Measurements from ENCODE around the gene LHX1.
A peak's percentile ranks its signal among the peaks of the same experiment; 100 is the strongest.

Gene LHX1

GRCh38 chr17:36940313-36941264 lies 3.3 kb downstream of the LHX1 start:
- no peak overlapping the region for H3K9ac ChIP-seq (ENCODE audit: low read depth, low read length)
- no peaks in the 10 kb centered on the region for H3K36me3 ChIP-seq (ENCODE audit: insufficient read depth, low read length)
- no peaks in the 10 kb centered on the region for H3K9me3 ChIP-seq (ENCODE audit: insufficient read depth, low read depth, low read length)
- H3K4me1 ChIP-seq (ENCODE audit: insufficient read depth, low read length): peaks cover 37% of the 10 kb centered on the region
- 4% methylated on average over 51 of the region's 52 CpGs for WGBS
- H3K4me3 ChIP-seq (ENCODE audit: low read length): no peak overlapping the region
- no peak overlapping the region for H3K27ac ChIP-seq (ENCODE audit: low read depth, low read length)
- peaks cover 100% of the 10 kb centered on the region for H3K27me3 ChIP-seq (ENCODE audit: insufficient read depth, low read length)

GRCh38 chr17:36941265-36942010 lies 4.2 kb downstream of the LHX1 start:
- H3K27ac ChIP-seq (ENCODE audit: low read depth, low read length): no peak overlapping the region
- H3K4me3 ChIP-seq (ENCODE audit: low read length): peak overlapping the region; percentile 31
- H3K27me3 ChIP-seq (ENCODE audit: insufficient read depth, low read length): peaks cover 100% of the 10 kb centered on the region
- peaks cover 40% of the 10 kb centered on the region for H3K4me1 ChIP-seq (ENCODE audit: insufficient read depth, low read length)
- H3K36me3 ChIP-seq (ENCODE audit: insufficient read depth, low read length): no peaks in the 10 kb centered on the region
- 13% methylated on average over 16 of the region's 17 CpGs for WGBS
- no peaks in the 10 kb centered on the region for H3K9me3 ChIP-seq (ENCODE audit: insufficient read depth, low read depth, low read length)
- H3K9ac ChIP-seq (ENCODE audit: low read depth, low read length): no peak overlapping the region

- peak overlapping the region; percentile 31 for H3K4me3 ChIP-seq (ENCODE audit: low read length)
- H3K9ac ChIP-seq (ENCODE audit: low read depth, low read length): no peak overlapping the region
- peaks cover 100% of the 10 kb centered on the region for H3K27me3 ChIP-seq (ENCODE audit: insufficient read depth, low read length)
- no peaks in the 10 kb centered on the region for H3K36me3 ChIP-seq (ENCODE audit: insufficient read depth, low read length)
- 2% methylated on average over 57 of the region's 57 CpGs for WGBS
- H3K27ac ChIP-seq (ENCODE audit: low read depth, low read length): no peak overlapping the region
- peaks cover 45% of the 10 kb centered on the region for H3K4me1 ChIP-seq (ENCODE audit: insufficient read depth, low read length)
- no peaks in the 10 kb centered on the region for H3K9me3 ChIP-seq (ENCODE audit: insufficient read depth, low read depth, low read length)
Observed at GRCh38 chr17:36942019-36942599, 4.8 kb downstream of the LHX1 start.

GRCh38 chr17:36942631-36943125 lies 5.4 kb downstream of the LHX1 start:
- peak overlapping the region; percentile 31 for H3K4me3 ChIP-seq (ENCODE audit: low read length)
- H3K36me3 ChIP-seq (ENCODE audit: insufficient read depth, low read length): no peaks in the 10 kb centered on the region
- 2% methylated on average over 55 of the region's 59 CpGs for WGBS
- H3K9me3 ChIP-seq (ENCODE audit: insufficient read depth, low read depth, low read length): no peaks in the 10 kb centered on the region
- no peak overlapping the region for H3K27ac ChIP-seq (ENCODE audit: low read depth, low read length)
- H3K9ac ChIP-seq (ENCODE audit: low read depth, low read length): no peak overlapping the region
- H3K27me3 ChIP-seq (ENCODE audit: insufficient read depth, low read length): peaks cover 100% of the 10 kb centered on the region
- peaks cover 47% of the 10 kb centered on the region for H3K4me1 ChIP-seq (ENCODE audit: insufficient read depth, low read length)

GRCh38 chr17:36943250-36944191 lies 6.2 kb downstream of the LHX1 start:
- Histone ChIP-seq H3K9ac (ENCODE audit: low read depth, low read length) (no peak overlapping the region), H3K27me3 (ENCODE audit: insufficient read depth, low read length) (peaks cover 100% of the 10 kb centered on the region), H3K27ac (ENCODE audit: low read depth, low read length) (no peak overlapping the region), H3K4me3 (ENCODE audit: low read length) (peak overlapping the region; percentile 14), H3K9me3 (ENCODE audit: insufficient read depth, low read depth, low read length) (no peaks in the 10 kb centered on the region), H3K36me3 (ENCODE audit: insufficient read depth, low read length) (no peaks in the 10 kb centered on the region), H3K4me1 (ENCODE audit: insufficient read depth, low read length) (peaks cover 43% of the 10 kb centered on the region)
- 5% methylated on average over 38 of the region's 44 CpGs for WGBS

- 0% methylated on average over 1 of the region's 1 CpG for whole genome bisulfite sequencing
- no peak overlapping the region for H3K9ac ChIP-seq (ENCODE audit: low read depth, low read length)
- H3K27me3 ChIP-seq (ENCODE audit: insufficient read depth, low read length): peaks cover 90% of the 10 kb centered on the region
Observed at GRCh38 chr17:36944553-36944952, 7.3 kb downstream of the LHX1 start.

GRCh38 chr17:36945140-36945539 lies 7.9 kb downstream of the LHX1 start:
- no CpG with 5 or more reads among the region's 1 CpG for WGBS
- H3K4me1 ChIP-seq (ENCODE audit: insufficient read depth, low read length): peaks cover 33% of the 10 kb centered on the region

More at GRCh38 chr17:36944553-36944952, 7.3 kb downstream of the LHX1 start:
- Histone ChIP-seq H3K4me3 (ENCODE audit: low read length) (no peak overlapping the region), H3K27ac (ENCODE audit: low read depth, low read length) (no peak overlapping the region), H3K9me3 (ENCODE audit: insufficient read depth, low read depth, low read length) (no peaks in the 10 kb centered on the region), H3K4me1 (ENCODE audit: insufficient read depth, low read length) (peaks cover 33% of the 10 kb centered on the region), H3K36me3 (ENCODE audit: insufficient read depth, low read length) (no peaks in the 10 kb centered on the region)

GRCh38 chr17:36945959-36946725 lies 8.9 kb downstream of the LHX1 start:
- Histone ChIP-seq H3K27ac (ENCODE audit: low read depth, low read length) (no peak overlapping the region), H3K4me3 (ENCODE audit: low read length) (no peak overlapping the region), H3K27me3 (ENCODE audit: insufficient read depth, low read length) (peaks cover 80% of the 10 kb centered on the region), H3K9ac (ENCODE audit: low read depth, low read length) (no peak overlapping the region), H3K36me3 (ENCODE audit: insufficient read depth, low read length) (peaks cover 7% of the 10 kb centered on the region), H3K9me3 (ENCODE audit: insufficient read depth, low read depth, low read length) (no peaks in the 10 kb centered on the region), H3K4me1 (ENCODE audit: insufficient read depth, low read length) (peaks cover 32% of the 10 kb centered on the region)
- 5% methylated on average over 30 of the region's 30 CpGs for whole genome bisulfite sequencing

More at GRCh38 chr17:36945140-36945539, 7.9 kb downstream of the LHX1 start:
- H3K27ac ChIP-seq (ENCODE audit: low read depth, low read length): no peak overlapping the region
- no peak overlapping the region for H3K9ac ChIP-seq (ENCODE audit: low read depth, low read length)
- H3K4me3 ChIP-seq (ENCODE audit: low read length): no peak overlapping the region
- H3K36me3 ChIP-seq (ENCODE audit: insufficient read depth, low read length): no peaks in the 10 kb centered on the region
- H3K27me3 ChIP-seq (ENCODE audit: insufficient read depth, low read length): peaks cover 90% of the 10 kb centered on the region
- no peaks in the 10 kb centered on the region for H3K9me3 ChIP-seq (ENCODE audit: insufficient read depth, low read depth, low read length)

- Histone ChIP-seq H3K27me3 (ENCODE audit: insufficient read depth, low read length) (peaks cover 75% of the 10 kb centered on the region), H3K36me3 (ENCODE audit: insufficient read depth, low read length) (peaks cover 12% of the 10 kb centered on the region), H3K9ac (ENCODE audit: low read depth, low read length) (no peak overlapping the region), H3K27ac (ENCODE audit: low read depth, low read length) (no peak overlapping the region), H3K9me3 (ENCODE audit: insufficient read depth, low read depth, low read length) (no peaks in the 10 kb centered on the region), H3K4me3 (ENCODE audit: low read length) (no peak overlapping the region), H3K4me1 (ENCODE audit: insufficient read depth, low read length) (peaks cover 27% of the 10 kb centered on the region)
- WGBS: 39% methylated on average over 2 of the region's 2 CpGs
Observed at GRCh38 chr17:36946726-36947091, 9.4 kb downstream of the LHX1 start.

All from HUES64 (cell line).